AG09319 (cell line): ENCODE results near the gene NXN.

Source experiments
- DNase-seq: peaks from one replicate; pipeline ENCODE4 v3.0.0-alpha.2; 2010; ENCODE audit warnings: low read depth; ENCODE audit errors: extremely low read depth
- CTCF ChIP-seq: IDR thresholded peaks from 2 replicates; pipeline ENCODE4 v1.5.1; 2011; ENCODE audit warnings: low read depth, mild to moderate bottlenecking, inconsistent platforms, low read length, moderate library complexity

Gene NXN

GRCh38 chr17:825216-825615 is 154.4 kb downstream of the NXN start:
- DNase-seq = no peak
- no peak for TF ChIP-seq CTCF

DNA sequence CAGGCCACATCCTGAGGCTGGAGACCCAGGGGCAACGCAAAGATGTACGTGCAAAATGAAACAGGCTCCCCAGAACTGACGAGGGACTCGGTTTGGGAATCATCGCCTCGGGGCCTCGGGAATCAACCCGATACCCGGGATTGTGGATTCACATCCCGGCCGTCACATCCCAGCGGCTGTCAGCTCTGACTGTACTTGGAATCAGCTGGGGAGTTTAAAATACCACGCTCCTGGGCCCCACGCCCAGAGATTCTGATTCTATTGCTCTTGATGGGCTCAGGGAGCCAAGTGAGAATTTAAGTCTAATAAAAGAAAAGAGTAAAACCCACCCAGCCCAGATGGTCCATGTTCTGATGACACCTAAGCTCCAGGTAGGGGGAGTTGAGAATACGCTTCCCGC is 155.2 kb downstream of the NXN start:
- no peak for DNase-seq
- TF ChIP-seq CTCF = no peak

DNA sequence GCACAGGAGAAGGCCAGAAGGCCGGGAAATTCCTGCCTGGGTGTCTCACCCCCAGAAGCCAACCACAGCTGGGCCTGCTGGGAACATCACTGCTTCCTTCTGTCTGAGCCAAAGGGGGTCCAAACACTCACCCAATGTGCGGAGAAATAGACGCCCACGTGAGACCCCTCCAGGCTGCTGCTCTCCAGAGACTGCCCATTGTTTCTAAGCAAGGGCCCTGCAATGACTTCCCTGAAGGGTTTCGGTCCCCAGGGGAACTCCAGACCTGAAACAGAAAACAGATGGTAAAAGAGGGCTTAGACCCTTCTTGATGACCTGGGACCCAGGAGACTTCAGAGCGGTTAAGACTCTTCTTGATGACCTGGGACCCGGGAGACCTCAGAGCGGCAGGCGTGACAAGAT is 156.1 kb downstream of the NXN start:
- no peak for TF ChIP-seq CTCF

GRCh38 chr17:819251-819650 is 160.3 kb downstream of the NXN start:
- TF ChIP-seq CTCF = no peak
- DNase-seq = no peak

More for the DNA sequence above, 156.1 kb downstream of the NXN start:
- DNase-seq = no peak

DNA sequence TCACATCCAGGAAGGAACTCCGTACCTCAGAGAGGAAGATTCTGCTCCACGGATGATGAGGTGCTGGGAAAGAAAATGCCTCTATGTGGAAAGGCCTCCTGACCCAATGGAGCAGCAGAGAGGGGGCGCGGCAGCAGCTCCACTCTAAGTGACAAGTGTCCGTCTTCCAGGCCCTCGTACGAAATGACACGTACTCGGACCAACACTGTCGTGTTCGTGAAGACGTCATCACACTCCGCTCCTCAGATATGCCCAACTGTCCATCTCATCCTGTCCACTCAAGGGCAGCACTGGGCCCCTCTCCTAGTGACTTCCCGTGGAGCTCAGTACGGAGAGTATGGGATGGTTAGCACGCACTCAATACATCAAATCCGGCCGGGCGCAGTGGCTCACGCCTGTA is 165.2 kb downstream of the NXN start:
- no peak for TF ChIP-seq CTCF
- no peak for DNase-seq

DNA sequence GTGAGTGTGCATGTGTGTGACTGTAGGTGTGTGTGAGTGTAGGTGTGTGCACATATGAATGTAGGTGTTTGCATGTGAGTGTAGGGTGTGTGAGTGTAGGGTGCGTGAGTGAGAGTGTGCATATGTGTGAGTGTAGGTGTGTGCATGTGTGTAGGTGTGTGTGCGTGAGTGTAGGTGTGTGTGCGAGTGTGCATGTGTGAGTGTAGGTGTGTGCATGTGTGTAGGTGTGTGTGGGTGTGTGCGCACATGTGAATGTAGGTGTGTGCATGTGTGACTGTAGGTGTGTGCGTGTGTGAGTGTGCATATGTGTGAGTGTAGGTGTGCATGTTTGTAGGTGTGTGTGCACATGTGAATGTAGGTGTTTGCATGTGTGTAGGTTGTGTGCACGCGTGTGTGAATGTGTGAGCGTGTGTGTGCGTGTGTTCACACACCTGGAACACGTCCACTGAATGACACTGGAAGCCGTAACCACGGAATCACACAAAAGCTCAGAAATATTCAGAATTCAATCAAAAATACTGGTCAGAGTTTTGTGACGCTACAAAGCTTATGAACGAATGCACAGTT is 166.9 kb downstream of the NXN start:
- no peak for DNase-seq
- TF ChIP-seq CTCF = no peak

DNA sequence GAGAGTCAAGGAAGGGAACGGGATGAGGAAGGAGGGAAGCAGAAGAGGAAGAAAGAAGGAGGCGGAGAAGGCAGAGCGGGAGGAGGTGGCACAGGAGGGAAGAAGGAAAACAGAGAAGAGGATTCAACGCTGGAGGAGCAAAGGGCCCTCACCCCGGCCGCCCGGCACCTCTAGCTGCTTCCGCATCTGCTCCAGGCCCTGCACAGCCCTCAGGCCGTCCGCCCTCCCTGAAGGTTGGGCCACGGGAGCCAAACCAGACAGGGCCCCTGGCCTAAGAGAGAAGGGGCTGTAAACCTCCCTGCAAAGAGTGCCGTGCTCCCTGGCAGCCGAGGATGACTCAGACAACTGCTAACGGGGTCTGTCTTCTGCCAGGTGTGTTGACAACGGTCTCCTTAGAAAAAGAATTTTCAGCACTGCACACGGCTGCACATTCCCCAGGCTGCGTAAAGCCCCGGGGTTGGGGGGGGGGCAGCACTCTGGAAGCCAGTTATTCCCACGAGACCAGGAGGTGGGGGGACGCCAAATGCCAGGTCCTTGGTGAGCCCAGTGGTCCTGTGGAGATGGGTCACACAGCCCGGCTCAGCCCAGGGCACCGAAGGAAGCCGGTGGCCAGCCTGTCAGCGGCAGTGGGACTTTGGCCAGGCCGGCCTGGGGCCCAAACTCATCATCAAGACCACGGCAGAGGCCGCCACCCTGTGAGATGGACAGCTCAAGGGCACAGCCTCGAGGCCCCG is 168.4 kb downstream of the NXN start:
- no peak for TF ChIP-seq CTCF
- DNase-seq = no peak
